NB4 (cell line): ENCODE measurements around the gene PCSK5.

Source experiments
- MYC ChIP-seq: IDR thresholded peaks from 2 replicates; pipeline ENCODE4 v1.6.1; 2011; ENCODE audit warnings: low read depth, low read length
- POLR2A ChIP-seq: IDR thresholded peaks from 2 replicates; pipeline ENCODE4 v1.6.1; 2011; ENCODE audit warnings: mild to moderate bottlenecking; ENCODE audit not compliant: insufficient read length; ENCODE audit errors: extremely low read depth
- TF ChIP-seq, protein P1 (sequence below): IDR thresholded peaks from one replicate; pipeline ENCODE4 v1.5.1; 2012; ENCODE audit warnings: low read depth, low read length
- TF ChIP-seq, protein P2 (sequence below): IDR thresholded peaks from 2 replicates; pipeline ENCODE4 v1.6.1; 2011; ENCODE audit warnings: low read depth, low read length

GRCh38 chr9:75996726-75997125, 106.3 kb downstream of the PCSK5 start:
- TF ChIP-seq POLR2A (no peak), MYC (no peak)
- TF ChIP-seq, protein P1, sequence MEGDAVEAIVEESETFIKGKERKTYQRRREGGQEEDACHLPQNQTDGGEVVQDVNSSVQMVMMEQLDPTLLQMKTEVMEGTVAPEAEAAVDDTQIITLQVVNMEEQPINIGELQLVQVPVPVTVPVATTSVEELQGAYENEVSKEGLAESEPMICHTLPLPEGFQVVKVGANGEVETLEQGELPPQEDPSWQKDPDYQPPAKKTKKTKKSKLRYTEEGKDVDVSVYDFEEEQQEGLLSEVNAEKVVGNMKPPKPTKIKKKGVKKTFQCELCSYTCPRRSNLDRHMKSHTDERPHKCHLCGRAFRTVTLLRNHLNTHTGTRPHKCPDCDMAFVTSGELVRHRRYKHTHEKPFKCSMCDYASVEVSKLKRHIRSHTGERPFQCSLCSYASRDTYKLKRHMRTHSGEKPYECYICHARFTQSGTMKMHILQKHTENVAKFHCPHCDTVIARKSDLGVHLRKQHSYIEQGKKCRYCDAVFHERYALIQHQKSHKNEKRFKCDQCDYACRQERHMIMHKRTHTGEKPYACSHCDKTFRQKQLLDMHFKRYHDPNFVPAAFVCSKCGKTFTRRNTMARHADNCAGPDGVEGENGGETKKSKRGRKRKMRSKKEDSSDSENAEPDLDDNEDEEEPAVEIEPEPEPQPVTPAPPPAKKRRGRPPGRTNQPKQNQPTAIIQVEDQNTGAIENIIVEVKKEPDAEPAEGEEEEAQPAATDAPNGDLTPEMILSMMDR, result no peak
- TF ChIP-seq, protein P2, sequence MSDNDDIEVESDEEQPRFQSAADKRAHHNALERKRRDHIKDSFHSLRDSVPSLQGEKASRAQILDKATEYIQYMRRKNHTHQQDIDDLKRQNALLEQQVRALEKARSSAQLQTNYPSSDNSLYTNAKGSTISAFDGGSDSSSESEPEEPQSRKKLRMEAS, result no peak
